Medulla oblongata (tissue), 1 donor: Measurements from ENCODE around the gene NOX3.
"Not testable (repeated sequence)": the region's sequence is repeated elsewhere in the genome, so short reads cannot be mapped to it uniquely, and the experiment has no call there.

Experiments
- DNase-seq: peaks from one replicate; pipeline ENCODE4 v3.0.0-alpha.2; 2015; ENCODE audit errors: extremely low spot score

The NOX3 gene

DNA sequence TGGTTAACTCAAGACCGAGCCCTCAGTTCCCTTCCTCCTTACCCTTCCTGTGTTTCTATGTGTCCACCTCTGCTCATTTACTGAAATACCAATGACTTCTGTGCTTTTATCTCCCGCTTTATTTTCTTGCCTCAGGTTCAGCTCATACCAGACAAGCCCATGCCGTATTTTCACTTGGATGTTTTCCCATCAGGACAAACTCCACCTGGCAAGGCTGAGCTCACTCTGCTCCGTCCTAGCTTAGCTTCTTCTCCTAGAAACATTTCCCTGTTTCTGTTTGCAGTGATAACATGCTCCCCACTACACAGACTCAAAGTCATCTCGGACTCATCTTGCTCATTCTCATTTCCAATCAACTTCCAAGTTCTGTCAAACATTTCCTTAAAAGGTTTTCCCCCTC, 84.4 kb downstream of the NOX3 start:
- no peak for DNase-seq

GRCh38 chr6:155366325-155366724, 89.3 kb downstream of the NOX3 start:
- DNase-seq = no peak

- no peak for DNase-seq
These were observed 90.7 kb downstream of the NOX3 start for GRCh38 chr6:155364844-155365437.

- not testable (repeated sequence) for DNase-seq
These were observed 91.6 kb downstream of the NOX3 start for GRCh38 chr6:155364021-155364420.

DNA sequence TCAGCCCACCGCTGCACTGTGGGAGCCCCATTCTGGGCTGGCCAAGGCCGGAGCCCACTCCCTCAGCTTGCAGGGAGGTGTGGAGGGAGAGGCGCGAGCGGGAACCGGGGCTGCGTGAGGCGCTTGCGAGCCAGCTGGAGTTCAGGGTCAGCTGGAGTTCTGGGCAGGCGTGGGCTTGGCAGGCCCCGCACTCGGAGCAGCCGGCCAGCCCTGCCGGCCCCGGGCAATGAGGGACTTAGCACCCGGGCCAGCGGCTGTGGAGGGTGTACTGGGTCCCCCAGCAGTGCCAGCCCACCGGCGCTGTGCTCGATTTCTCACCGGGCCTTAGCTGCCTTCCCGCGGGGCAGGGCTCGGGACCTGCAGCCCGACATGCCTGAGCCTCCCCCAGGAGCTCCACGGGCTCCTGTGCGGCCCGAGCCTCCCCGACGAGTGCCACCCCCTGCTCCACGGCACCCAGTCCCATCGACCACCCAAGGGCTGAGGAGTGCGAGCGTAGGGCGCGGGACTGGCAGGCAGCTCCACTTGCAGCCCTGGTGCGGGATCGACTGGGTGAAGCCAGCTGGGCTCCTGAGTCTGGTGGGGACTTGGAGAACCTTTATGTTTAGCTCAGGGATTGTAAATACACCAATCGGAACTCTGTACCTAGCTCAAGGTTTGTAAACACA, 92.5 kb downstream of the NOX3 start:
- not testable (repeated sequence) for DNase-seq

DNA sequence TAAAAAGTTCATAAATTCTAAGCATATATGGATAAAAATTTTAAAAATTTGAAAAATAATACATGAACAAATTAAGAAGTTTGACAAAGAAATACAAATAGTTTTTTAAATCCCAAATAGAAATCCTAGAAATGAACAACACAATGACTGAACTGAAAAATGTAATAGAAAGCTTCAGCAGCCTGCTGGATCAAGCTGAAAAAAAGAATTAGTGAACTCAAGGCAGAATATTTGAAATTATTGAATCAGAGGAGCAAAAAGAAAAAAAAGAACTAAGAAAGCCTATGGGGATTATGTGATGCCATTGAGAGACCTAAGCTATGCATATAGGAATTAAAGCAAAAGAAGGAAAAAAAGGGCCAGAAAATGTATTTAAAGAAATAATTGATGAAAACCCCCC, 101.5 kb downstream of the NOX3 start:
- no peak for DNase-seq

- no peak for DNase-seq
These were observed 102.8 kb downstream of the NOX3 start for GRCh38 chr6:155352811-155353210.

GRCh38 chr6:155352130-155352420, 103.6 kb downstream of the NOX3 start:
- DNase-seq = no peak

DNA sequence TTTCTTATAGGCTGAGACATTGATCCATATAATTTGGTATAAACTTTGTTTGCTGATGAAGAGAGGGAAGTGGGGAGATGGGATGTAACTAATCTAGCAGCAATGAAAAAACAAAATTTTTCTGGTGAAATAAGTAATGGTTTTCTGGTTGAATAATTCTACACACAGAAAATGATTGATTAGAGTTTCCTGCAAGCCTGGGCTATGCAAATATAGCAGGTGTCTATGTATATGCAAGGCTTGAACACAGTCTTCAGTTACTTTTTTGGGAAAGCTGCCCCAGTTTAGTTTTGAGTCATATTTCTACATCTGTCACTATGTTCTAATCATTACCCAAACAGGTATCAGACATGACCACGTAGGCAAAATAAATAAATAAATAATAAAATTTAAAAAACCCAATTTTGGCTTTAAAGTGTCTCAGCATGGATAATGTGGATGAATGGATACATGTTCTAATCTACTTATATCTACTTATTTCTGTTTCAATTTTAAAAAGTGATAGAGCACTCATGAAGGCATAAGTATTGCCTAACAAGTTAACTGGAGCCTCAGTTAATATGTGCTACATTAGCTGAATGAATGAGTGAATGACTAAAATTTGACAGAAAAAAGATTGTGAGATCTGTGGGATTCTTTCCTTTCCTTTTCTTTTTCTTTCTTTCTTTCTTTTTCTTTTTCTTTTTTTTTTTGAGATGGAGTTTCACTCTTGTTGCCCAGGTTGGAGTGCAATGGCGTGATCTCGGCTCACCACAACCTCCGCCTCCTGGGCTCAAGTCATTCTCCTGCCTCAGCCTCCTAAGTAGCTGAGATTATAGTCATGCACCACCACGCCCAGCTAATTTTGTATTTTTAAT, 104.1 kb downstream of the NOX3 start:
- DNase-seq = no peak

DNA sequence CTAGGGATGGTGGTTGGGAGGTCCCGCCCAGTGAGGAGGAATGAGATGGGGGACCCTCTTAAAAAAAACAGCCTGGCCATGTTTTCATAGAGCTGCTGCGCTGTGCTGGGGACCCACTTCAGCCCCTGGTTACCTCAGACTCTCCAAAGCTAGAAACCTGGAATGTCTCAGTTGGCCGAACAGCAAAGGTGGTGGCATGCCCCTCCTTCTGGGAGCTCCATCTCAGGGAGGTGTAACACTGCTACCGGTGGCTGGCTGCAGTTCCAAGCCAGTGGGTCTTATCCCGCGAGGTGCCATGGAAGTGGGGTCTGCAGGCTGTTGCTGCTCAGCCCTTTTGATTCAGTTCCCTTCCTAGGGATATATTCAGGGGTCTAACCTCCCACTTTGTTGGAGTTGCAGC, 105.7 kb downstream of the NOX3 start:
- DNase-seq = no peak

- no peak for DNase-seq
These were observed 106.5 kb downstream of the NOX3 start for GRCh38 chr6:155349129-155349528.

DNA sequence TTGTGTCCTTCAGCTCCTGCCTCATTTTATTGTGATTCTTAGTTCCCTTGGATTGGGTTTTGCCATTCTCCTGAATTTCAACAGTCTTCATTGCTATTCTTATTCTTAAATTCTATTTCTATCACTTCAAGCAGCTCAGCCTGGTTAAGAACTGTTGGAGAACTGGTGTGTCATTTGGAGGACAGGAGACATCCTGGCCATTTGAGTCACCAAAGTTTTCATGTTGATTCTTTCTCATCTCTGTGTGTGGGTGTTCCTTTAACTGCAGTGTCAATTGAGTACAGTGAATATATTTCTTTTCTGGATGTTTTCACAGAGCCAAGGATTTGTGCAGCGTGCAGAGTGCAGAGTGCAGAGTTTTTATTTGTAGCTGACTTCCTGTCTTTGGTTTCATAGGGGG, 107.8 kb downstream of the NOX3 start:
- no peak for DNase-seq

- DNase-seq = no peak
These were observed 108.7 kb downstream of the NOX3 start for GRCh38 chr6:155346957-155347356.
